ENCODE results near the gene CGB7.
A peak's percentile ranks its signal among the peaks of the same experiment; 100 is the strongest.
"Not testable (repeated sequence)": the region's sequence is repeated elsewhere in the genome, so short reads cannot be mapped to it uniquely, and the experiment has no call there.

CGB7 gene

GRCh38 chr19:49042177-49042576 is 15.4 kb downstream of the CGB7 start:
- CTCF ChIA-PET: no interaction called here
- TF ChIP-seq BHLHE40 (IDR thresholded peaks at IDR 0.05; ENCODE audit: borderline replicate concordance) (no peak), PKNOX1 (IDR thresholded peaks at IDR 0.05) (no peak), TARDBP (IDR thresholded peaks at IDR 0.05) (no peak), FOXM1 (IDR thresholded peaks at IDR 0.05; ENCODE audit: borderline replicate concordance) (no peak), FOXA1 (IDR thresholded peaks at IDR 0.05) (no peak), HDGF (IDR thresholded peaks at IDR 0.05; ENCODE audit: borderline replicate concordance) (no peak), LEF1 (IDR thresholded peaks at IDR 0.05; ENCODE audit: borderline replicate concordance) (no peak), ELF4 (IDR thresholded peaks at IDR 0.05) (no peak), SUZ12 (IDR thresholded peaks at IDR 0.05) (no peak), SP1 (IDR thresholded peaks at IDR 0.05) (no peak), FOXK2 (IDR thresholded peaks at IDR 0.05) (no peak), L3MBTL2 (conservative IDR thresholded peaks at IDR 0.05) (no peak), ARNT (IDR thresholded peaks at IDR 0.05) (no peak), ZNF384 (IDR thresholded peaks at IDR 0.05) (no peak), NFRKB (IDR thresholded peaks at IDR 0.05) (no peak), CTBP1 (IDR thresholded peaks at IDR 0.05; ENCODE audit: borderline replicate concordance) (no peak)
- no peak for DNase-seq (ENCODE audit: extremely low spot score)
- POLR2A ChIA-PET: no interaction called here

- DNase-seq (ENCODE audit: extremely low spot score); POLR2A ChIA-PET: not testable (repeated sequence)
- CTCF ChIA-PET: interaction anchor here (0.6 kb wide), 1 partner anchor 639 kb away, joined by 5 read pairs; no protein-coding TSS in a partner anchor
Observed at GRCh38 chr19:49039736-49040135, 17.8 kb downstream of the CGB7 start.

GRCh38 chr19:49038557-49039276 is 18.8 kb downstream of the CGB7 start:
- CTCF ChIA-PET: interaction anchor here (1.1 kb wide), 1 partner anchor 18 kb away, joined by 3 read pairs; no protein-coding TSS in a partner anchor
- DNase-seq (ENCODE audit: extremely low spot score); POLR2A ChIA-PET: not testable (repeated sequence)

- POLR2A ChIA-PET; DNase-seq (ENCODE audit: extremely low spot score): not testable (repeated sequence)
- CTCF ChIA-PET: interaction anchor here (1.1 kb wide), 1 partner anchor 18 kb away, joined by 3 read pairs; no protein-coding TSS in a partner anchor
Observed at GRCh38 chr19:49038111-49038510, 19.4 kb downstream of the CGB7 start.

- POLR2A ChIA-PET, CTCF ChIA-PET: not testable (repeated sequence)
- DNase-seq (ENCODE audit: extremely low spot score): peak; percentile 53
Observed at GRCh38 chr19:49036815-49037214, 20.7 kb downstream of the CGB7 start, which contains the start of gene CGB1. TSS of gene CGB1 (minus strand) at chr19:49036895. CDS start at chr19:49036711, 184 bp downstream.

- CTCF ChIA-PET: interaction anchor here (0.6 kb wide), 1 partner anchor 162 kb away, joined by 4 read pairs; no protein-coding TSS in a partner anchor
- DNase-seq (ENCODE audit: extremely low spot score): not testable (repeated sequence)
Observed at GRCh38 chr19:49031642-49032301, 25.8 kb downstream of the CGB7 start, which contains the start of gene CGB2. TSS of gene CGB2 (plus strand) at chr19:49031890. CDS start at chr19:49032096, 206 bp downstream.

GRCh38 chr19:49030323-49030722 is 27.2 kb downstream of the CGB7 start:
- POLR2A ChIA-PET; DNase-seq (ENCODE audit: extremely low spot score); CTCF ChIA-PET: not testable (repeated sequence)

More at GRCh38 chr19:49031642-49032301, 25.8 kb downstream of the CGB7 start, which contains the start of gene CGB2:
- POLR2A ChIA-PET: not testable (repeated sequence)

GRCh38 chr19:49029749-49030148 is 27.8 kb downstream of the CGB7 start:
- DNase-seq (ENCODE audit: extremely low spot score); POLR2A ChIA-PET; CTCF ChIA-PET: not testable (repeated sequence)

- CTCF ChIA-PET, POLR2A ChIA-PET: not testable (repeated sequence)
Observed at GRCh38 chr19:49028686-49029085, 28.9 kb downstream of the CGB7 start.

GRCh38 chr19:49025599-49025998 is 31.9 kb downstream of the CGB7 start:
- POLR2A ChIA-PET; DNase-seq (ENCODE audit: extremely low spot score); CTCF ChIA-PET: not testable (repeated sequence)

More at GRCh38 chr19:49028686-49029085, 28.9 kb downstream of the CGB7 start:
- not testable (repeated sequence) for DNase-seq (ENCODE audit: extremely low spot score)

GRCh38 chr19:49025088-49025487 is 32.5 kb downstream of the CGB7 start:
- CTCF ChIA-PET; POLR2A ChIA-PET; DNase-seq (ENCODE audit: extremely low spot score): not testable (repeated sequence)

GRCh38 chr19:49024233-49024632 is 33.3 kb downstream of the CGB7 start, which contains the start of gene CGB3:
TSS of gene CGB3 (minus strand) at chr19:49024333. CDS start at chr19:49023971, 362 bp downstream.
- CTCF ChIA-PET; POLR2A ChIA-PET; DNase-seq (ENCODE audit: extremely low spot score): not testable (repeated sequence)

Data from HEK293T (cell line).